HL-60 (cell line): ENCODE measurements around the gene RELCH.

Experiments
- DNase-seq, 2 experiments: peaks; one replicate each; pipeline ENCODE4 v3.0.0-alpha.2; 2010 to 2020; ENCODE audit warnings: low read depth in 1 of 2, low spot score in 1 of 2
- H3K27ac ChIP-seq: fragments of 250-450 bp; sonication (Bioruptor Pico); replicated peaks from 2 replicates; pipeline ENCODE4 v1.5.1; 2020; ENCODE audit warnings: mild to moderate bottlenecking, moderate library complexity
- H3K27me3 ChIP-seq: fragments of 250-450 bp; sonication (Bioruptor Pico); 2 replicates; pipeline ENCODE4 v1.5.1; 2021; ENCODE audit warnings: mild to moderate bottlenecking, moderate library complexity; ENCODE audit not compliant: insufficient read depth, poor library complexity, severe bottlenecking
- H3K4me3 ChIP-seq: replicated peaks from 2 replicates; pipeline ENCODE4 v1.5.1; 2011; ENCODE audit warnings: mild to moderate bottlenecking, control low read depth, low read length; ENCODE audit not compliant: insufficient read depth
- GABPA ChIP-seq: IDR thresholded peaks from 2 replicates; pipeline ENCODE4 v1.6.1; 2012; ENCODE audit warnings: low read depth
- POLR2AphosphoS5 ChIP-seq: IDR thresholded peaks from 2 replicates; pipeline ENCODE4 v1.6.1; 2012; ENCODE audit warnings: low read depth
- REST ChIP-seq: IDR thresholded peaks from 2 replicates; pipeline ENCODE4 v1.6.1; 2012; ENCODE audit warnings: low read depth; ENCODE audit not compliant: insufficient replicate concordance
- SPI1 ChIP-seq: IDR thresholded peaks from 2 replicates; pipeline ENCODE4 v1.6.1; 2012; ENCODE audit warnings: low read depth, mild to moderate bottlenecking, borderline replicate concordance
- TF ChIP-seq, protein P1 (sequence below): IDR thresholded peaks from one replicate; pipeline ENCODE4 v1.5.1; 2011; ENCODE audit warnings: low read length, control low read depth, inconsistent platforms; ENCODE audit not compliant: insufficient read depth

RELCH gene

DNA sequence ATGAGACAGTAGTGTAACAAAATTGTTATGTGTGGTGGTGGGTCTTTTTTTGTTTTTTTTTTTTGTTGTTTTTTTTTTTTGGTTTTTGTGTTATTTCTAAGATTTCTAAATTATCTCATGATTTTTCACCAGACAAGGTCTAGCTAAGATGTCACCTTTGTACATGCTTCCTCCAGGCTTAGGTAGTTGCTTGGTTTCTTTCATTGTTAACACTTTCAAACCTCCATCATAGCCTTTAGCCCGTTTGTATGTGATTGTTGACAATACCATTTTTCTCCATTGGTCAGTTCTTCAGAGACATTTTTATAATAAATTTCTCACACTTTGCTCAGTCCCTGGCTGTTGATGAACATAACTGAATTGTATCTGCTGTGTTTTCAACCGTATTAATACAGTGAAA is 2.2 kb downstream of the RELCH start:
- no peak overlapping the region for H3K27ac ChIP-seq
- no peak for DNase-seq
- H3K27me3 ChIP-seq: no peaks in the 10 kb centered on the region
- no peak for TF ChIP-seq REST
- H3K4me3 ChIP-seq: peak overlapping the region; percentile 92

DNA sequence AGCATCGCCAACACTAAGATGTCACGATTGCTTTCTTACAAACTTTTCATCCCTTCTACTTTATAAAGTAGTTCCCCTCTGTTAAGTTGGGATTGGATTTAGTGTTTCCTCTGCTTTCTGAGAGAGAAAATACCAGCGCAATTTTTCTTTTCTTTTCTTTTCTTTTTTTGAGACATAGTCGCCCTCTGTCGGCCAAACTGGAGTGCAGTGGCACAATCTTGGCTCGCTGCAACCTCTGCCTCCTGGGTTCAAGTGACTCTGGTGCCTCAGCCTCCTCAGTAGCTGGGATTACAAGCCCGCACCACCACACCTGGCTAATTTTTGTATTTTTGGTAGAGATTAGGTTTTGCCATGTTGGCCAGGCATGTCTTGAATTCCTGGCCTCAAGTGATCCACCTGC is 9.0 kb downstream of the RELCH start:
- H3K27ac ChIP-seq: no peak overlapping the region
- DNase-seq: no peak

GRCh38 chr18:62196980-62197379 is 9.9 kb downstream of the RELCH start:
- no peak overlapping the region for H3K27ac ChIP-seq
- H3K27me3 ChIP-seq: no peaks in the 10 kb centered on the region
- no peak for DNase-seq
- TF ChIP-seq SPI1 (no peak), REST (no peak), GABPA (no peak), POLR2AphosphoS5 (no peak)
- TF ChIP-seq, protein P1, sequence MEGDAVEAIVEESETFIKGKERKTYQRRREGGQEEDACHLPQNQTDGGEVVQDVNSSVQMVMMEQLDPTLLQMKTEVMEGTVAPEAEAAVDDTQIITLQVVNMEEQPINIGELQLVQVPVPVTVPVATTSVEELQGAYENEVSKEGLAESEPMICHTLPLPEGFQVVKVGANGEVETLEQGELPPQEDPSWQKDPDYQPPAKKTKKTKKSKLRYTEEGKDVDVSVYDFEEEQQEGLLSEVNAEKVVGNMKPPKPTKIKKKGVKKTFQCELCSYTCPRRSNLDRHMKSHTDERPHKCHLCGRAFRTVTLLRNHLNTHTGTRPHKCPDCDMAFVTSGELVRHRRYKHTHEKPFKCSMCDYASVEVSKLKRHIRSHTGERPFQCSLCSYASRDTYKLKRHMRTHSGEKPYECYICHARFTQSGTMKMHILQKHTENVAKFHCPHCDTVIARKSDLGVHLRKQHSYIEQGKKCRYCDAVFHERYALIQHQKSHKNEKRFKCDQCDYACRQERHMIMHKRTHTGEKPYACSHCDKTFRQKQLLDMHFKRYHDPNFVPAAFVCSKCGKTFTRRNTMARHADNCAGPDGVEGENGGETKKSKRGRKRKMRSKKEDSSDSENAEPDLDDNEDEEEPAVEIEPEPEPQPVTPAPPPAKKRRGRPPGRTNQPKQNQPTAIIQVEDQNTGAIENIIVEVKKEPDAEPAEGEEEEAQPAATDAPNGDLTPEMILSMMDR: no peak
- H3K4me3 ChIP-seq: no peak overlapping the region

More for the DNA sequence above, 9.0 kb downstream of the RELCH start:
- TF ChIP-seq, protein P1: no peak
- TF ChIP-seq REST (no peak), POLR2AphosphoS5 (no peak), SPI1 (no peak), GABPA (no peak)
- Histone ChIP-seq H3K4me3 (no peak overlapping the region), H3K27me3 (no peaks in the 10 kb centered on the region)

GRCh38 chr18:62198259-62198658 is 11.2 kb downstream of the RELCH start:
- no peak overlapping the region for H3K27ac ChIP-seq
- no peak for TF ChIP-seq GABPA
- TF ChIP-seq, protein P1: no peak
- no peak for TF ChIP-seq REST
- no peak for TF ChIP-seq SPI1
- no peak for TF ChIP-seq POLR2AphosphoS5
- H3K27me3 ChIP-seq: no peaks in the 10 kb centered on the region
- no peak for DNase-seq
- no peak overlapping the region for H3K4me3 ChIP-seq
